Mononuclear cell (primary cell): ENCODE results near the gene AFF3. TPM values are rescaled to one million over a fixed set of nuclear protein-coding genes. Genes with fewer than 3 reads are reported as not detected.
"Not testable (repeated sequence)": the region's sequence is repeated elsewhere in the genome, so short reads cannot be mapped to it uniquely, and the experiment has no call there.

ENCODE experiments used
- H3K27me3 ChIP-seq: 2 replicates; pipeline ENCODE4 v1.6.0; 2011; ENCODE audit warnings: low read length, control low read depth; ENCODE audit not compliant: insufficient read depth
- H3K4me1 ChIP-seq: 2 replicates; pipeline ENCODE4 v1.5.1; 2011; ENCODE audit warnings: mild to moderate bottlenecking, low read length, control low read depth; ENCODE audit not compliant: insufficient read depth
- H3K4me3 ChIP-seq: 2 replicates; pipeline ENCODE4 v1.5.1; 2011; ENCODE audit warnings: mild to moderate bottlenecking, low read length, moderate library complexity
- H3K9me3 ChIP-seq: 2 replicates; pipeline ENCODE4 v1.5.1; 2011; ENCODE audit warnings: low read depth, mild to moderate bottlenecking, control low read depth, low read length
- total RNA-seq: library from RNA; depleted of rRNA; stranded (reverse); fragments of >200 nt; gene quantifications from one replicate; pipeline ENCODE4 v1.2.3, GENCODE V29; 2012

The AFF3 gene
- total RNA-seq, 1 donor: 21.9 TPM

GRCh38 chr2:99670768-99671734 lies 471.3 kb downstream of the AFF3 start:
- H3K27me3 ChIP-seq: no peaks in the 10 kb centered on the region
- no peak overlapping the region for H3K4me3 ChIP-seq
- no peaks in the 10 kb centered on the region for H3K9me3 ChIP-seq
- no peaks in the 10 kb centered on the region for H3K4me1 ChIP-seq

DNA sequence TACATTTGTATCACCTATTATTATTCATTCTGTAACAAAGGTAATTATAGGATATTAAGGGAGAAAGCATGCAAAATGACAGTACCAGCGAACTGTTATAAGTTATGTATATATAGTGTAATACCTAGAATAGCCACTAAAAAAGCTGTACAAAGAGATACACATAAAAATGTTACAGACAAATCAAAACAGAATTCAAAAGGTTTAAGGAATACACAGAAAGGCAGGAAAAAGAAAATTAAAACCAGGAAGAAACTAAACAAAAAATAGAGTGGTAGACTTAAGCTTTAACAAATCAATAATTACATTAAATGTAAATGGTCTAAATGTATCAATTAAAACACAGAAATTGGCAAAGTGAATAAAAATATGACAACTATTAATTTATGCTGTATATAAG lies 476.1 kb downstream of the AFF3 start:
- Histone ChIP-seq H3K4me3 (no peak overlapping the region), H3K4me1 (no peaks in the 10 kb centered on the region), H3K27me3 (no peaks in the 10 kb centered on the region), H3K9me3 (no peaks in the 10 kb centered on the region)

DNA sequence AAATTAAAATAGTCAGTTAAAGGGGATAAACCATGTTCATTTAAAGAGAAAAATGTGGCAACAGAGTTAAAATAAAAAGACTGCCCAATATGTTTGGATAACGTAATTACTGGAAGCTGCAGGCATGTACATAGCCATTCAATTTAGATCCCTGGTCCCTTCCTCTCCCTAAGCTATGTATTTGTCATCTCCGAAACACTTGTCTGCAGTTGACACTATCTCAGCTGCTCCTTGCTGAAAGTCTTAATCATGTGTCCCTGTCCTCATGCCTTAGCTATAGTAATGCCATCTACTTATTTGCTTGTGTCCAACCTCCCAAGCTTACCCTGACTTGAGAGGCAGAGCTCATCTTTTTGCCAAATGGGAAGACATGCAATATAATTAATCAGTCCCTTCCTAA lies 478.7 kb downstream of the AFF3 start:
- Histone ChIP-seq H3K4me3 (no peak overlapping the region), H3K9me3 (no peaks in the 10 kb centered on the region), H3K27me3 (no peaks in the 10 kb centered on the region), H3K4me1 (peaks cover 11% of the 10 kb centered on the region)

DNA sequence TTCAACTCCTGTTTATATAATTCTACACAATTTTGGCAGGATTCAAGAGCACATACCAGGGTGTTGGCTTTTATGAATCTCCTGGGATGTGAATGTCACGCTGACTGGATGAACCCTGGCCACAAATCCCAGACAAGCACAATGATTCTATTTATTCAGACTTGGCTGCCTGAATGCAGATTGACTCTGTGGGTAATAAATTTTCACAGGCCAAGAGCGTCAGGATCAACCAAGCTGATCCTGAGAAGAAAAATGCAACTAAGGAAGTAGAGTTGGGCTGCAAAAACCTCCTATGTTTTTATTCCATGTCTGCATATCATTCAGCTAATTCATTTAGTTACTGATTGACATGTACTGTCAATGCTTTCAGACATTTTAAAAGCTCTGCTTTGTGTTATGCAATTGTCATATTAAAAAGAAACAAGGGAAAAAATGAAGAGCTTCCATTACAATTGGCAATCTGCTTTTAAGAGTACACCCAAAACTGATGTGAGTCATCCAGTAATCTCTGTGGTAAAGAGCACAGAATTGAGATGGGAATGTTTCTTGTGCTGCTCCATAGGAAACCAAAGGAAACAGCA lies 479.5 kb downstream of the AFF3 start:
- no peaks in the 10 kb centered on the region for H3K9me3 ChIP-seq
- H3K4me3 ChIP-seq: no peak overlapping the region
- H3K27me3 ChIP-seq: no peaks in the 10 kb centered on the region
- H3K4me1 ChIP-seq: peaks cover 11% of the 10 kb centered on the region

DNA sequence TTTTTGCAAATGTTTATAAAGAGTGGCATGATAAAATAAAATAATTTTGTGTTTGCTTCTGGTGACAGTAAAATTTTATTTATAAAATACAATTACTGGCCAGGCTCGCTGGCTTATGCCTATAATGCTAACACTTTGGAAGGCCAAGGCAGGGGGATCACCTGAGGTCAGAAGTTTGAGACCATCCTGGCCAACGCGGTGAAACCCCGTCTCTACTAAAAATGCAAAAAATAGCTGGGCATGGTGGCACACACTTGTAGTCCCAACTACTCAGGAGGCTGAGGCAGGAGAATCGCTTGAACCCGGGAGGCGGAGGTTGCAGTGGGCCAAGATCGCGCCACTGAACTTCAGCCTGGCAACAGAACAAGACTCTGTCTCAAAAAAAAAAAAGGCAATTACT lies 480.6 kb downstream of the AFF3 start:
- H3K4me3 ChIP-seq, H3K9me3 ChIP-seq, H3K27me3 ChIP-seq: not testable (repeated sequence)
- peaks cover 11% of the 10 kb centered on the region for H3K4me1 ChIP-seq

DNA sequence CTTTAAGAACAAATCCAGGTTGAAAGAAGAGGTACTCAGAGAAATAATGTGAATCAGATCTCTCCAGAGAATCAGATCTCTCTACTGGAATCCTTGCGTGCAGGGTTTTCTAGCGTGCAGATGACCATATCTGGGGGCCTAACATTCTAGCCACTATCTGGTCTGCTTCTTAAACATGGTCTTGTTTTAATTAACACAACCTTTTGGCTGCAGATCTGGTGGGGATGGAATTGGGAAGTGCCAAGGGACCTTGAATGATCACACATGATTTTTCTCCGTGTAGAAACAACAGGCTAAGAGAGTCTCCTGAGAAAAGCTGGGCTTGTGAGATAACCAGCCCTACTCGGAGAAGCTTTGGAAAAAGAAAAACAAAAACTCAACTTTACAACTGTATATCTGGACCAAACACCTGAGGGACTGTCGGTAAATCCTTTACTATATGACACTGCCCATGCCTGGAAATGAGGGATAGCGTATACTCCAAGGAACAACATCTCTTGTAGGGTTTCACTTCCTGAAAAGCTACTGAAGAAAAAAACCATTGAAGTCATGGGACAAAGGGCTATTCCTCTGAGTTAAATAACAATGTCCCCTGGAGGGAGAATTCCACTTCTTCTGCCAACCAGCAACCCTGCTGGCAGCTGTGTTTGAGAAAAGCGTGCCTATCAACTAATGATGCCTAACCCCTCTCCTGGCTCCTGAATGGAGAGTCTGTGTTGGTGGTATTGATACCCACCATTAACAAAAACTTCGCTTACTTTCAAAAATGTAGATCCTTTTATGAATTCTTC lies 481.6 kb downstream of the AFF3 start:
- no peaks in the 10 kb centered on the region for H3K9me3 ChIP-seq
- H3K4me3 ChIP-seq: no peak overlapping the region
- H3K27me3 ChIP-seq: no peaks in the 10 kb centered on the region
- H3K4me1 ChIP-seq: peaks cover 11% of the 10 kb centered on the region

GRCh38 chr2:99659874-99660273 lies 482.5 kb downstream of the AFF3 start:
- Histone ChIP-seq H3K4me3 (no peak overlapping the region), H3K27me3 (no peaks in the 10 kb centered on the region), H3K4me1 (peaks cover 11% of the 10 kb centered on the region), H3K9me3 (no peaks in the 10 kb centered on the region)

DNA sequence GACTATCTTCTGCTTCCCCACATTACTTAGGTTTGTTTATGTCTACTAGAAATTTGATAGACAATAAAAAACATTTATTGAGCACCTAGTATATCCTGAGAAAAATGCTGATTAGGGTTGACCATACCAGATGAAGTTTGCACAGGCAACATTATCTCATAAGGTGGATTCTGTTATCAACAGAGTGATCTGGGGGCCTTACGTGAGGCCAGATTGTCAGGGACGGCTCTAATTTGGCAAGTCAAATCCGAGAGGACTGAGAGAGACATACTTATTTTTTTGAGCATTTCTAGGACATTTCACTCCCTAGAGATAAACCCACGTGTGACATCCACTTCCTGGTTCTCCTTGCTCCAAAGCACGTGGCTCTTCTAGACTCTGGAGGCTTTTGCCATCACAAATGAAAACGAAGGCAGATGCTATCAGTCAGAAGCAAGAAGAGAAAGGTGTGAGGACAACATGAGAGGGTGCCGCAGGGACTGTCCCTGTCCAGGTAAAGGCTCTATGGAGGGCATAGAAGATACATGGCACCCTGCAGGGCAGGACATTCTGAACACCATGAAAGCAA lies 484.6 kb downstream of the AFF3 start:
- H3K27me3 ChIP-seq: no peaks in the 10 kb centered on the region
- peaks cover 11% of the 10 kb centered on the region for H3K4me1 ChIP-seq
- no peaks in the 10 kb centered on the region for H3K9me3 ChIP-seq
- no peak overlapping the region for H3K4me3 ChIP-seq

- Histone ChIP-seq H3K27me3 (no peaks in the 10 kb centered on the region), H3K4me3 (no peak overlapping the region), H3K4me1 (peaks cover 11% of the 10 kb centered on the region), H3K9me3 (no peaks in the 10 kb centered on the region)
These were observed 485.4 kb downstream of the AFF3 start for GRCh38 chr2:99656994-99657393.

DNA sequence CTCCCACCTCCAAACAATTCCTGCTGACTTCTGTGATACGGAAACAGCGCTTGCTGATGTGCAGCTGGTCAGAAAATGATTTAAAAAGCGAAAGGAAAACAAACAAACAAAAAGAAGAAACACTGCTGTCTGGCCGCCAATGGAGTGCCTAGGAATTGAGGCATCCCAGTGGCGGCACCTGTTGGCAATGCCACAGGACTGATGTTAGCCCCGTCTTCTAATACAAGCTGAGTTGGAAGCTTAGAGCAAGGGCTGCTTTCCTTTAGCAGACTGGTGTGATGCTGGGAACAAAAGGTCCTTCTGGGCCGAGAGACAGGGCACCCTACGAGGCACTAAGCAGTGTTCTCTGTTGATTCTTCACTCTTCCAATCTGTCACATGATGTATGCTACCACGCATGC lies 489.0 kb downstream of the AFF3 start:
- no peaks in the 10 kb centered on the region for H3K4me1 ChIP-seq
- H3K27me3 ChIP-seq: no peaks in the 10 kb centered on the region
- H3K9me3 ChIP-seq: no peaks in the 10 kb centered on the region
- H3K4me3 ChIP-seq: no peak overlapping the region

DNA sequence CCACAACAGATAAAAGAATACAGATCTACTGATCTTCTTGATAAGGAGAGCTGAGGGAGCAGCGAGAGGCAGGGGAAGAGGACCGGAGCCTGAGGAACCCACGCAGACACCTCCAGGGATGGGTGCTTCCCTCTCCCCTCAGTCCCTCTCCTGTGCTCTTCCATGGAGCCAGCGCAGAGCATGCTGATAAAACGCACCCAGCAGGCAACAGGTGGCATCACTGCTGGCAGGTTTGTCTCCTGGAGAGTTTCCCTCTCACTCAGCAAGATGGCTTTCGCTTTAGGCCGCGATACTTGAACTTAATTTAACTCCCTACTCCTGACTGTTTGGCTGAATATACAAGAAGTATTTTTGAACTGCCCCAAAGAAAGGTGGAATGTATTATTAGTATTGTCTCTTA lies 489.5 kb downstream of the AFF3 start:
- Histone ChIP-seq H3K27me3 (no peaks in the 10 kb centered on the region), H3K4me3 (no peak overlapping the region), H3K9me3 (no peaks in the 10 kb centered on the region), H3K4me1 (no peaks in the 10 kb centered on the region)

DNA sequence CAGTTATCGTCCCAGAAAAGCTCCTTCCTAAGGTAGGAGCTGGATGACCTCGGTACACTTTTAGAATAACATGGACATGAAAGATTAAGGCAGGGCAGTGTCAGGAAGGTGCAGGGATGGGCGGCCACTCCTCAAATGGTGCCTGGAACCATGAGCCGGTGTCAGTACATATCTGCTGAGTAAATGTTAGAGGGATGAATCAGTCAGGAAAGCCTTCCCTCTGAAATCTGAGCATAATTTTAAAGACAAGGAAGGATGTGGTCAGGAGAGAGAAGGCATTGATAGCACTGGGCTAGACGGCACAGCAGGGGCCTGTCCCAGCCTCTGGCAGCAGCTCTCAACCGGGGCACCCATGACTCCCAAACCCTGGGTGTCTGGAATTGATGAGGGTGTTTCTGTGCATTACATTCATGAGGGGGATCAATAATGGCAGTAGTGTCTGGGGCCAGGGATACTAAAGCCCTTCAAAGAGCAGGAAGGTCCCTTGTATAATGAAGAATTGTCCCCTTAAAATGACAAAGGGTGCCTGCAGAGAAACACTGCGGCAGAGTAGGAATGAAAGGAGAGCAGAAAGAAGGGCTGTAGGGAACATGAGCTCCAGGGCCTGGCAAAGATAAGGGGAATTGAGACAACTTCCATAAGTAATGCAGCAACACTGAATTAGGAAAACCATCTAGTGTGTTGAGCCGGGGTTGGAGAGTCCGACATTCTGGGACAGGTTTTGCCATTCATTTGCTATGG lies 490.3 kb downstream of the AFF3 start:
- Histone ChIP-seq H3K9me3 (no peaks in the 10 kb centered on the region), H3K27me3 (no peaks in the 10 kb centered on the region), H3K4me1 (no peaks in the 10 kb centered on the region), H3K4me3 (no peak overlapping the region)

DNA sequence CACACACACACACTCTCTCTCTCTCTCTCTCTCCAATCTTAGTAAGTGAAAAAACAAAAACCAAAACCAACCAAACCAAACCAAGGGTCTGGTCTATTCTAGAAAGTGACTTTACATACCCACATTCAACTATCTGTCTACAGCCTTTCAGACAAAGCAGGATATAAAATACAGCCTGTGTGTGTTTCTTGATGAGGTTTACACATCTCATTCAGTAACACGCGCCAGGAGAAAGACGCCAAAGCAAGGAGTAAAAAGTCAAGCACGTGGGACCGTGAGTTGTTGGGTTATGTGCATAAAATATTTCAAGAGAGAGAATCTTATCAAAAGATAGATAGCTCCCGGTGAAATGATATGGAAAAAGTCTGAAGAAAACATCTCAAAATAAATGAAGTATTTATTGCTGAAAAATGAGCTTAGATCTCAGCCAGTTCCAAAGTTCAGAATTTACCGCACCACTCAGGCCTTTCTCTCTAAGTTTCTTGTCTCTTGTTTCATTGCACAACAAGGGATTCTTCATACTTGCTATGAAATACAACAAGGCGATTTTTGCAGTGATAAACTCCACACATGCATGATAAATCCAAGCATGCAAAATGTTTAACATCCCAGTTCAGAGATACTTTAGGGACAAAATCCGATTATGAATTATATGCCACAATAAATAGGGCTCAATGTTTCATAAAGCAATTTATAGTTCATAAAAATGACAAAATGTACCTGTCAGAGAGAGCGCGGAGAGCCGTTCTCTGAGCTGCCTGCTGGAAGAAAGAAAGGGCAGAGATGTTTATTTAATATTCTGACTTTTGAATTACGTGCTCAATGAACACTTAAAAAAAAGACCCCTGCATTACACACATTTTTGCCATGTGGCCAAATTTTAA lies 493.2 kb downstream of the AFF3 start:
- H3K4me1 ChIP-seq: no peaks in the 10 kb centered on the region
- no peaks in the 10 kb centered on the region for H3K9me3 ChIP-seq
- H3K4me3 ChIP-seq: no peak overlapping the region
- H3K27me3 ChIP-seq: no peaks in the 10 kb centered on the region
